Measurements from ENCODE around the gene NELFB. TPM values are rescaled to one million over a fixed set of nuclear protein-coding genes. Genes with fewer than 3 reads are reported as not detected.
A peak's percentile ranks its signal among the peaks of the same experiment; 100 is the strongest.

NELFB gene
- polyA plus RNA-seq (2013, experiment 1 of 2) = 45.7 TPM
- 46.2 TPM for polyA plus RNA-seq (2013, experiment 2 of 2)

DNA sequence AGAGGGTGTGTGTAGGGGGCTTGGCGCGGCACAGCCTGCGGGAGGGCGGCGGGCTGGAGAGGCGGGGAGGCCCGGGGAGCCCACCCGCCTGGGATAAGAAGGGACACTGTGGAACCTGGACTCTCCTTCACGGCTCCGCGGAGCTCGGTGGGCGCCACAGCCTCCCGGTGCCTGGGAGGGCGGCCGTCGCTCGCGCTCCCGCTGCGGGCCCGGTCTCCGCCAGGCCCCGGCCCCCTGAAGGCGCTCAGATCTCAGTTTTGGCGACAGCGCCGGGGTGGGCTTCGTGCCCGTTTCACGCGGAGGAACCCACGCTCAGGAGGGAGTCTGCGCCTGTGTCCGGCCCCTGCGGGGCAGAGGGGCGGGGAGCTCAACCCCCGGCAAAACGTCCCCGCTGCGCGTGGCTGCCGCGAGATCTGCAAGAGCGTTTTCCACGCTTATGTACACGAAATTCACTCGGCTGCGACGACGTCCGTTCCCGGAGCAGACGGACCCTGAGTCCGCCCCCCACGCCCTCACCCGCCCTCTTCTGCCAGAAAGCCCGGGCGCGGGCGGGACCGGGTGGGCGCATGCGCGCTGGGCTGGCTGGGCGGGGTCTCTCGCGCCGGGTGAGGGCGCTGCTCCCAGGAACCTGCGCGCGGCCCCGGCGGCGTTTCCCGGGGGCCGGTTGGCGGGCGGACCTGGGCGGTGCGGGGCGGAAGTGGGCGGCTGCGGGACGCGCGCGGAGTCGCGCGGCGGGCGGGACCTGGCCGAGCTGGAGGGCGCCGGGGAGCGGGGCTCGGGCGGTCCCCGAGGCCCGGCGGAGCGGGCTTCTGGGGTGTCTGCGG lies at the start of gene NELFB:
Gene NELFB, plus strand, starts transcription at position 704 of the 824 bp plus-strand sequence.
- Histone ChIP-seq H2AFZ (ENCODE audit: low read length) (peak within 1 kb of the TSS; percentile 96), H3K9me3 (replicated peaks in 1 of 2; ENCODE audit: control insufficient read depth in 2 of 2, insufficient read depth in 1 of 2, low read depth in 1 of 2, low read length in 2 of 2) (no peaks in the 10 kb centered on the region), H2AK5ac (ENCODE audit: low read depth, low read length) (peak within 1 kb of the TSS; percentile 85), H2BK5ac (ENCODE audit: low read length) (peak within 1 kb of the TSS; percentile 93), H2BK120ac (ENCODE audit: low read depth, low read length) (peak within 1 kb of the TSS; percentile 24), H3K4me2 (ENCODE audit: insufficient read depth, low read length, poor library complexity, severe bottlenecking) (peak within 1 kb of the TSS; percentile 85), H3K23ac (ENCODE audit: low read depth, low read length, poor library complexity) (peak within 1 kb of the TSS; percentile 70), H3K18ac (ENCODE audit: low read length) (peak within 1 kb of the TSS; percentile 99), H3K4ac (ENCODE audit: low read length) (peak within 1 kb of the TSS; percentile 38), H3K9ac (ENCODE audit: low read depth, low read length, poor library complexity) (peak within 1 kb of the TSS; percentile 97), H3K14ac (ENCODE audit: low read length) (peak within 1 kb of the TSS; percentile 94), H2BK15ac (ENCODE audit: low read length) (peak within 1 kb of the TSS; percentile 99), H3K4me1 (ENCODE audit: control insufficient read depth in 2 of 2, insufficient read depth in 1 of 2, low read depth in 1 of 2, low read length in 2 of 2) (peaks cover 19 to 48% of the 10 kb centered on the region in 2 donors), H4K8ac (ENCODE audit: low read depth, low read length) (peak within 1 kb of the TSS; percentile 29), H3K36me3 (replicated peaks in 1 of 2; ENCODE audit: control insufficient read depth in 2 of 2, insufficient read depth in 2 of 2, low read length in 2 of 2) (peaks cover 17 to 31% of the 10 kb centered on the region in 2 donors), H3K79me1 (ENCODE audit: low read depth, low read length) (peaks cover 12% of the 10 kb centered on the region), H3K4me3 (ENCODE audit: low read length in 2 of 2) (peak within 1 kb of the TSS; percentile 96 to 100), H2BK12ac (ENCODE audit: low read length) (peak within 1 kb of the TSS; percentile 66), H4K91ac (ENCODE audit: low read depth, low read length, poor library complexity) (peak within 1 kb of the TSS; percentile 79), H3K27ac (replicated peaks; ENCODE audit: low read length) (peak within 1 kb of the TSS; percentile 19), H3K27me3 (ENCODE audit: control insufficient read depth in 3 of 3, insufficient read depth in 3 of 3, low read depth in 1 of 3, low read length in 3 of 3) (no peaks in the 10 kb centered on the region)
- no CpG with 5 or more reads among the region's 105 CpGs for WGBS, 2 donors (ENCODE audit: extremely low coverage in 2 of 2, insufficient read length in 2 of 2, insufficient replicate concordance in 1 of 2)
- peak; percentile 91 for DNase-seq (ENCODE audit: low spot score)

GRCh38 chr9:137206602-137207001 lies 48.5 kb upstream of the NELFB start:
- no peak overlapping the region for H3K23ac ChIP-seq (ENCODE audit: low read depth, low read length, poor library complexity)

GRCh38 chr9:137211532-137211931 lies 43.6 kb upstream of the NELFB start:
- H2BK5ac ChIP-seq (ENCODE audit: low read length) = no peak overlapping the region
- no peak overlapping the region for H4K8ac ChIP-seq (ENCODE audit: low read depth, low read length)
- peaks cover 0 to 1% of the 10 kb centered on the region in 2 donors for H3K9me3 ChIP-seq (replicated peaks in 1 of 2; ENCODE audit: control insufficient read depth in 2 of 2, insufficient read depth in 1 of 2, low read depth in 1 of 2, low read length in 2 of 2)
- peak overlapping the region; percentile 21 for H3K9ac ChIP-seq (ENCODE audit: low read depth, low read length, poor library complexity)
- H3K14ac ChIP-seq (ENCODE audit: low read length) = no peak overlapping the region
- no peak overlapping the region for H2AK5ac ChIP-seq (ENCODE audit: low read depth, low read length)
- peak overlapping the region; percentile 73 for H3K23ac ChIP-seq (ENCODE audit: low read depth, low read length, poor library complexity)
- no peak overlapping the region for H2BK12ac ChIP-seq (ENCODE audit: low read length)
- H3K79me1 ChIP-seq (ENCODE audit: low read depth, low read length) = peaks cover 11% of the 10 kb centered on the region
- no peak overlapping the region for H3K18ac ChIP-seq (ENCODE audit: low read length)
- H3K4ac ChIP-seq (ENCODE audit: low read length) = no peak overlapping the region
- no peak for DNase-seq (ENCODE audit: low spot score)
- H3K27ac ChIP-seq (replicated peaks; ENCODE audit: low read length) = no peak overlapping the region
- WGBS, 2 donors (ENCODE audit: extremely low coverage in 2 of 2, insufficient read length in 2 of 2, insufficient replicate concordance in 1 of 2) = no CpG with 5 or more reads among the region's 13 CpGs
- H3K4me3 ChIP-seq (ENCODE audit: low read length in 2 of 2) = no peak overlapping the region
- peaks cover 26 to 78% of the 10 kb centered on the region in 2 donors for H3K36me3 ChIP-seq (replicated peaks in 1 of 2; ENCODE audit: control insufficient read depth in 2 of 2, insufficient read depth in 2 of 2, low read length in 2 of 2)
- H2BK120ac ChIP-seq (ENCODE audit: low read depth, low read length) = no peak overlapping the region
- no peak overlapping the region for H4K91ac ChIP-seq (ENCODE audit: low read depth, low read length, poor library complexity)
- H3K4me2 ChIP-seq (ENCODE audit: insufficient read depth, low read length, poor library complexity, severe bottlenecking) = no peak overlapping the region
- no peak overlapping the region for H2BK15ac ChIP-seq (ENCODE audit: low read length)
- no peak overlapping the region for H2AFZ ChIP-seq (ENCODE audit: low read length)
- peaks cover 1 to 4% of the 10 kb centered on the region in 2 donors for H3K4me1 ChIP-seq (ENCODE audit: control insufficient read depth in 2 of 2, insufficient read depth in 1 of 2, low read depth in 1 of 2, low read length in 2 of 2)
- H3K27me3 ChIP-seq (ENCODE audit: control insufficient read depth in 3 of 3, insufficient read depth in 3 of 3, low read depth in 1 of 3, low read length in 3 of 3) = no peaks in the 10 kb centered on the region

More at GRCh38 chr9:137206602-137207001, 48.5 kb upstream of the NELFB start:
- H3K9me3 ChIP-seq (replicated peaks in 1 of 2; ENCODE audit: control insufficient read depth in 2 of 2, insufficient read depth in 1 of 2, low read depth in 1 of 2, low read length in 2 of 2) = peaks cover 0 to 1% of the 10 kb centered on the region in 2 donors
- no peak overlapping the region for H3K27ac ChIP-seq (replicated peaks; ENCODE audit: low read length)
- H3K18ac ChIP-seq (ENCODE audit: low read length) = no peak overlapping the region
- H2BK5ac ChIP-seq (ENCODE audit: low read length) = no peak overlapping the region
- peaks cover 12 to 47% of the 10 kb centered on the region in 2 donors for H3K36me3 ChIP-seq (replicated peaks in 1 of 2; ENCODE audit: control insufficient read depth in 2 of 2, insufficient read depth in 2 of 2, low read length in 2 of 2)
- WGBS, 2 donors (ENCODE audit: extremely low coverage in 2 of 2, insufficient read length in 2 of 2, insufficient replicate concordance in 1 of 2) = no CpG with 5 or more reads among the region's 7 CpGs
- no peak overlapping the region for H3K9ac ChIP-seq (ENCODE audit: low read depth, low read length, poor library complexity)
- no peak for DNase-seq (ENCODE audit: low spot score)
- H2BK15ac ChIP-seq (ENCODE audit: low read length) = no peak overlapping the region
- H3K79me1 ChIP-seq (ENCODE audit: low read depth, low read length) = peaks cover 10% of the 10 kb centered on the region
- H3K4me3 ChIP-seq (ENCODE audit: low read length in 2 of 2) = peak overlapping the region in 1 of 2 donors; percentile 99
- no peak overlapping the region for H2AFZ ChIP-seq (ENCODE audit: low read length)
- H2BK120ac ChIP-seq (ENCODE audit: low read depth, low read length) = no peak overlapping the region
- H4K91ac ChIP-seq (ENCODE audit: low read depth, low read length, poor library complexity) = no peak overlapping the region
- H3K14ac ChIP-seq (ENCODE audit: low read length) = no peak overlapping the region
- peak overlapping the region; percentile 69 for H3K4me2 ChIP-seq (ENCODE audit: insufficient read depth, low read length, poor library complexity, severe bottlenecking)
- H2AK5ac ChIP-seq (ENCODE audit: low read depth, low read length) = no peak overlapping the region
- H3K27me3 ChIP-seq (ENCODE audit: control insufficient read depth in 3 of 3, insufficient read depth in 3 of 3, low read depth in 1 of 3, low read length in 3 of 3) = no peaks in the 10 kb centered on the region
- no peak overlapping the region for H2BK12ac ChIP-seq (ENCODE audit: low read length)
- H3K4ac ChIP-seq (ENCODE audit: low read length) = no peak overlapping the region
- H4K8ac ChIP-seq (ENCODE audit: low read depth, low read length) = no peak overlapping the region
- H3K4me1 ChIP-seq (ENCODE audit: control insufficient read depth in 2 of 2, insufficient read depth in 1 of 2, low read depth in 1 of 2, low read length in 2 of 2) = peaks cover 13 to 18% of the 10 kb centered on the region in 2 donors

DNA sequence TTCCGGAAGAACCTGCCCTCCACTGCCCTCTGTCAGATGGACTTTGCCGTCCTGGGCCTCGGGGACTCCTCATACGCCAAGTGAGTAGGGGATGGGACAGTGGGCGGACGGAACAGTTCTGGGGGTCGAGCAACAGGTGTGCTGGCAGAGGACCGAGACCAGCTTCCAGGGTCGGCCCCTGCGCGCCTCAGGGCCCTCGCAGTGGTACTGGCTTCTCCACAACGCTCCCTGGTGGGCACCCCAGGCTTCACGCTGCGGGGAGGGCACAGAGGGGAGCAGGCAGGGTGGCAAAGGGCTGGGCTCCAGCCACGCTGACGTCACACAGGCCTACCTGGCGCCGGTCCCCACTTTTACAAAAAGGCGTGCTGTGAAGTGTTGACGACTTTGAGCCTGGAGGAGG lies 42.6 kb upstream of the NELFB start:
- H2AK5ac ChIP-seq (ENCODE audit: low read depth, low read length) = no peak overlapping the region
- H3K27ac ChIP-seq (replicated peaks; ENCODE audit: low read length) = no peak overlapping the region
- H2AFZ ChIP-seq (ENCODE audit: low read length) = no peak overlapping the region
- peaks cover 22 to 69% of the 10 kb centered on the region in 2 donors for H3K36me3 ChIP-seq (replicated peaks in 1 of 2; ENCODE audit: control insufficient read depth in 2 of 2, insufficient read depth in 2 of 2, low read length in 2 of 2)
- no peak overlapping the region for H4K8ac ChIP-seq (ENCODE audit: low read depth, low read length)
- no peak overlapping the region for H3K4ac ChIP-seq (ENCODE audit: low read length)
- no CpG with 5 or more reads among the region's 21 CpGs for WGBS, 2 donors (ENCODE audit: extremely low coverage in 2 of 2, insufficient read length in 2 of 2, insufficient replicate concordance in 1 of 2)
- H3K9ac ChIP-seq (ENCODE audit: low read depth, low read length, poor library complexity) = peak overlapping the region; percentile 78
- no peaks in the 10 kb centered on the region for H3K4me1 ChIP-seq (ENCODE audit: control insufficient read depth in 2 of 2, insufficient read depth in 1 of 2, low read depth in 1 of 2, low read length in 2 of 2)
- DNase-seq (ENCODE audit: low spot score) = no peak
- H2BK12ac ChIP-seq (ENCODE audit: low read length) = no peak overlapping the region
- H3K14ac ChIP-seq (ENCODE audit: low read length) = no peak overlapping the region
- no peaks in the 10 kb centered on the region for H3K27me3 ChIP-seq (ENCODE audit: control insufficient read depth in 3 of 3, insufficient read depth in 3 of 3, low read depth in 1 of 3, low read length in 3 of 3)
- H2BK120ac ChIP-seq (ENCODE audit: low read depth, low read length) = no peak overlapping the region
- no peak overlapping the region for H4K91ac ChIP-seq (ENCODE audit: low read depth, low read length, poor library complexity)
- H3K4me2 ChIP-seq (ENCODE audit: insufficient read depth, low read length, poor library complexity, severe bottlenecking) = no peak overlapping the region
- no peak overlapping the region for H2BK5ac ChIP-seq (ENCODE audit: low read length)
- H3K23ac ChIP-seq (ENCODE audit: low read depth, low read length, poor library complexity) = no peak overlapping the region
- H2BK15ac ChIP-seq (ENCODE audit: low read length) = no peak overlapping the region
- peaks cover 0 to 1% of the 10 kb centered on the region in 2 donors for H3K9me3 ChIP-seq (replicated peaks in 1 of 2; ENCODE audit: control insufficient read depth in 2 of 2, insufficient read depth in 1 of 2, low read depth in 1 of 2, low read length in 2 of 2)
- peaks cover 11% of the 10 kb centered on the region for H3K79me1 ChIP-seq (ENCODE audit: low read depth, low read length)
- H3K18ac ChIP-seq (ENCODE audit: low read length) = no peak overlapping the region
- H3K4me3 ChIP-seq (ENCODE audit: low read length in 2 of 2) = no peak overlapping the region

Measured in neuronal stem cell (in vitro differentiated cells).